H1 (cell line): ENCODE results near the gene LIPC. TPM values are rescaled to one million over a fixed set of nuclear protein-coding genes. Genes with fewer than 3 reads are reported as not detected.

Experiments used
- ASH2L ChIP-seq: fragments of 200-600, 300-600 bp; sonication (generic); IDR thresholded peaks from one replicate; pipeline ENCODE4 v1.7.1; 2017; ENCODE audit warnings: low read length
- CHD7 ChIP-seq: fragments of 300-600 bp; sonication (generic); IDR thresholded peaks from 2 replicates; pipeline ENCODE4 v1.7.1; 2012; ENCODE audit warnings: low read length, moderate library complexity, mild to moderate bottlenecking, inconsistent platforms; ENCODE audit not compliant: insufficient replicate concordance
- EZH2 ChIP-seq: fragments of 200-600 bp; sonication (generic); IDR thresholded peaks from 2 replicates; pipeline ENCODE4 v1.7.1; 2012; ENCODE audit warnings: low read depth, mild to moderate bottlenecking, moderate library complexity, low read length, inconsistent platforms; ENCODE audit not compliant: severe bottlenecking
- NRF1 ChIP-seq: IDR thresholded peaks from 2 replicates; pipeline ENCODE4 v1.6.1; 2011; ENCODE audit warnings: mild to moderate bottlenecking, low read depth, low read length, improper control_type of control experiment
- PHF8 ChIP-seq: fragments of 200-600 bp; sonication (generic); conservative IDR thresholded peaks from 2 replicates; pipeline ENCODE4 v1.7.1; 2012; ENCODE audit warnings: low read depth, mild to moderate bottlenecking, inconsistent platforms, low read length, moderate library complexity
- RFX5 ChIP-seq: IDR thresholded peaks from 2 replicates; pipeline ENCODE4 v1.6.1; 2011; ENCODE audit warnings: low read depth, low read length, improper control_type of control experiment, borderline replicate concordance
- RNF2 ChIP-seq: fragments of 200-900, 300-1000 bp; sonication (generic); IDR thresholded peaks from 2 replicates; pipeline ENCODE4 v1.7.1; 2016; ENCODE audit warnings: borderline replicate concordance, low read depth, mild to moderate bottlenecking, antibody characterized with exemption, low read length; ENCODE audit not compliant: poor library complexity, severe bottlenecking; ENCODE audit errors: missing control alignments
- SAP30 ChIP-seq: fragments of 300-600 bp; sonication (generic); IDR thresholded peaks from 2 replicates; pipeline ENCODE4 v1.7.1; 2012; ENCODE audit warnings: low read length, moderate library complexity, mild to moderate bottlenecking, inconsistent platforms; ENCODE audit not compliant: insufficient read depth, insufficient replicate concordance
- SIRT6 ChIP-seq: IDR thresholded peaks from one replicate; pipeline ENCODE4 v1.7.1; 2012; ENCODE audit warnings: low read length, inconsistent platforms
- SRF ChIP-seq: IDR thresholded peaks from 2 replicates; pipeline ENCODE4 v1.6.1; 2011; ENCODE audit warnings: mild to moderate bottlenecking, low read depth, low read length, moderate library complexity
- ZNF274 ChIP-seq: IDR thresholded peaks from 2 replicates; pipeline ENCODE4 v1.7.0; 2012; ENCODE audit warnings: low read length, borderline replicate concordance; ENCODE audit errors: extremely low read depth
- polyA plus RNA-seq, 7 experiments: library from polyadenylated mRNA; depleted of rRNA in 3 of 7; stranded (reverse) in 5 of 7; unstranded in 2 of 7; fragments of >200 nt in 5 of 7; fragments of 200-250 nt in 2 of 7; gene quantifications; 1 replicate in 5 of 7; 2 replicates in 1 of 7; 4 replicates in 1 of 7; pipeline versions ENCODE4 v1.2.1 to v1.2.3, GENCODE V29; 2011 to 2013; ENCODE audit warnings: missing spikeins in 2 of 7, mixed read lengths in 2 of 7
- total RNA-seq: library from RNA; stranded (reverse); fragmentation: NEBNext Ultra II Directional; extraction: Animal tissue kit (Norgen Biotek cat#: 25700); gene quantifications from 2 replicates; pipeline ENCODE4 v1.2.1, GENCODE V29; 2021

Gene LIPC
- total and polyA plus RNA-seq, 2 of the 8 experiments (the other 6 are each of a cell fraction or from before 2014, with no cell fraction given) = not detected

GRCh38 chr15:58465070-58465469 lies 33.3 kb downstream of the LIPC start (continued):
- no peak for TF ChIP-seq CHD7
- no peak for TF ChIP-seq RNF2
- no peak for TF ChIP-seq SIRT6
- TF ChIP-seq PHF8 = no peak
- TF ChIP-seq EZH2 = no peak
- no peak for TF ChIP-seq ASH2L
- TF ChIP-seq SAP30 = no peak
- TF ChIP-seq NRF1 = no peak
- TF ChIP-seq SRF = no peak
- no peak for TF ChIP-seq ZNF274
- no peak for TF ChIP-seq RFX5
